Measurements from ENCODE around the gene CPVL. TPM values are rescaled to one million over a fixed set of nuclear protein-coding genes. Genes with fewer than 3 reads are reported as not detected.

CPVL gene
- total and polyA plus RNA-seq, 2 of the 8 experiments (the other 6 are each of a cell fraction or from before 2014, with no cell fraction given) = 40.0 to 55.0 TPM

DNA sequence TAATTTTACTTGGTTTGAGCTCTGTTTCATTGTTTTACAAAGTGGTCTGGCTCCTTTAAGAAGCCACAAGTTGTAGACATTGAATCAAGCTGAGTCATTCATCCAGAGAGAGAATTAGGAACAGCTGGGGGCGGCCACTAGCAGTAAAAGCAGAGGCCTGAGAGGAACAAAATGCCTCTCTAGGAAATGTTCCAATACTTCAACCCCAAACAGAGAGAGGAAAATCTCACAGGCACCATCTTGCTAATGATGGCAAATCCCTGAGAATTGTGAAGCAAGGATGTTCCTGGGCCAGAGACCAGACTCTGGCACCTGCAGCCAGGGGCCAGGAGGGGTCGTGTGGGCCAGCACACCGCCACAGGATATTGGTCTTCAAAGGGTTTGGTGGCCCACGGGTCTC is 161.7 kb downstream of the CPVL start (continued):
- no peak for TF ChIP-seq SP1 (IDR thresholded peaks at IDR 0.05; ENCODE audit: low read depth, low read length)
- no peak for TF ChIP-seq HDAC2 (IDR thresholded peaks at IDR 0.05; ENCODE audit: borderline replicate concordance in 1 of 2, low read depth in 2 of 2, low read length in 2 of 2)
- peak; percentile 88 for TF ChIP-seq BACH1 (IDR thresholded peaks at IDR 0.05; ENCODE audit: low read length)
- TF ChIP-seq MAFK (IDR thresholded peaks at IDR 0.05; ENCODE audit: low read depth, low read length) = peak; percentile 84
- TF ChIP-seq TAF7 (optimal IDR thresholded peaks at IDR 0.05; ENCODE audit: borderline replicate concordance, low read depth, low read length) = no peak
- TF ChIP-seq CBX8 (IDR thresholded peaks at IDR 0.05; ENCODE audit: borderline replicate concordance, low read depth, low read length) = no peak
- no peak for TF ChIP-seq SRF (IDR thresholded peaks at IDR 0.05; ENCODE audit: low read depth, low read length)
- no peak for TF ChIP-seq SIRT6 (IDR thresholded peaks at IDR 0.05; ENCODE audit: low read length)
- TF ChIP-seq CBX5 (IDR thresholded peaks at IDR 0.05; ENCODE audit: low read depth, low read length) = no peak
- TF ChIP-seq POLR2AphosphoS5 (IDR thresholded peaks at IDR 0.05; ENCODE audit: low read depth, low read length) = no peak
- no peak for TF ChIP-seq FOSL1 (IDR thresholded peaks at IDR 0.05; ENCODE audit: insufficient read depth, low read depth, low read length)

All from H1 (cell line).